Stimulated activated CD4-positive, alpha-beta T cell treated with anti-CD3 and anti-CD28 coated beads, Interleukin-15, amount 100 ng/mL, for 1 hour (primary cell): ENCODE results near the gene KLHL13.
"Not testable (repeated sequence)": the region's sequence is repeated elsewhere in the genome, so short reads cannot be mapped to it uniquely, and the experiment has no call there.

Experiments
- DNase-seq, 2 donors: peaks; one replicate each; pipeline ENCODE4 v3.0.0-alpha.2; 2020; ENCODE audit warnings: low read depth in 1 of 2, low spot score in 1 of 2

KLHL13 gene

GRCh38 chrX:118116713-118117550 lies at the start of gene KLHL13:
KLHL13 (minus strand) TSS chrX:118116810; CDS start chrX:118028473, 88,337 bp downstream.
- no peak for DNase-seq

GRCh38 chrX:118164138-118164537 lies 47.5 kb upstream of the KLHL13 start:
- no peak for DNase-seq

- no peak for DNase-seq
Measured at GRCh38 chrX:118156953-118157608, 40.5 kb upstream of the KLHL13 start.

GRCh38 chrX:118156254-118156952 lies 39.8 kb upstream of the KLHL13 start:
- no peak for DNase-seq

GRCh38 chrX:118153270-118153669 lies 36.7 kb upstream of the KLHL13 start:
- no peak for DNase-seq

GRCh38 chrX:118152721-118153120 lies 36.1 kb upstream of the KLHL13 start:
- DNase-seq, result no peak

- DNase-seq, result no peak
Measured at GRCh38 chrX:118148737-118149136, 32.1 kb upstream of the KLHL13 start.

GRCh38 chrX:118147771-118148170 lies 31.2 kb upstream of the KLHL13 start:
- DNase-seq, result not testable (repeated sequence)

- no peak for DNase-seq
Measured at GRCh38 chrX:118143578-118143977, 27.0 kb upstream of the KLHL13 start.

GRCh38 chrX:118131336-118131735 lies 14.7 kb upstream of the KLHL13 start:
- DNase-seq, result no peak

GRCh38 chrX:118129681-118130080 lies 13.1 kb upstream of the KLHL13 start:
- no peak for DNase-seq

GRCh38 chrX:118128724-118129123 lies 12.1 kb upstream of the KLHL13 start:
- DNase-seq, result no peak

GRCh38 chrX:118126286-118126685 lies 9.7 kb upstream of the KLHL13 start:
- no peak for DNase-seq

- DNase-seq, result not testable (repeated sequence)
Measured at GRCh38 chrX:118124243-118124642, 7.6 kb upstream of the KLHL13 start.

- DNase-seq, result no peak
Measured at GRCh38 chrX:118117741-118118140, 1.1 kb upstream of the KLHL13 start.

GRCh38 chrX:118115953-118116712 lies 477 bp downstream of the KLHL13 start:
- no peak for DNase-seq

GRCh38 chrX:118114971-118115370 lies 1.6 kb downstream of the KLHL13 start:
- DNase-seq, result no peak

- no peak for DNase-seq
Measured at GRCh38 chrX:118109065-118109464, 7.5 kb downstream of the KLHL13 start.

GRCh38 chrX:118108304-118108703 lies 8.3 kb downstream of the KLHL13 start:
- DNase-seq, result no peak

GRCh38 chrX:118100091-118100490 lies 16.5 kb downstream of the KLHL13 start:
- no peak for DNase-seq

- no peak for DNase-seq
Measured at GRCh38 chrX:118088084-118088483, 28.5 kb downstream of the KLHL13 start.
